ENCODE measurements around the gene CDK13. TPM values are rescaled to one million over a fixed set of nuclear protein-coding genes. Genes with fewer than 3 reads are reported as not detected.

The CDK13 gene
- total RNA-seq, 1 experiment from 2014 or later: 52.2 TPM

DNA sequence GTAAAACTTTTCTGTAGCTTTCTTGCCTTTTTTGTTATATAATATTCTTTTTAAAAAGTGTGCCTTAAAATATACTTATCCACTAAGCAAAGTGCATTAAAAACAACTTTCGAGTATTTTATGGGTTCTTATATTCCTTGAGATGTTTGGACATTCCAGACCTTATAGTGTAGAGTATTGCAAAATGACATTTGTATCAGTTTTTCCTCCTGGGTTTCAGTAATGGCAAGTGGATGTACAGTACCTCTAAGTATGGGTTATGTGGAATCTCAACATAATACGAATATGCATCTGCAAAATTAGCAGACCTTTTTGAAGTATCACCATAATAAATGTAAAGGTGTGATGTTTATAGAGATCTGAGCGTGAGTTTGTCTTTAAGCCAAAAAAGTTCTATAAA is 2.7 kb downstream of the CDK13 start:
- H4K8ac ChIP-seq (replicated peaks; ENCODE audit: insufficient read length, low read depth, low read length): no peak overlapping the region
- H3T11ph ChIP-seq (ENCODE audit: low read length): no peak overlapping the region
- no peaks in the 10 kb centered on the region for H3K9me3 ChIP-seq (ENCODE audit: control insufficient read depth, low read depth, low read length)
- Mint-ChIP-seq H3K27me3 (ENCODE audit: low read depth) (no peaks in the 10 kb centered on the region), H3K4me1 (peaks cover 16 to 35% of the 10 kb centered on the region in 2 experiments), H3K27ac (no peak overlapping the region), H3K4me3 (peak overlapping the region; percentile 97 to 98), H3K36me3 (ENCODE audit: insufficient read depth in 1 of 3, low read depth in 3 of 3) (peaks cover 8 to 14% (median 14%) of the 10 kb centered on the region in 3 experiments), H3K9me3 (peaks cover 0 to 3% of the 10 kb centered on the region in 2 experiments; a peak in 2 of 5 replicates)
- no peak overlapping the region for H3K14ac ChIP-seq (ENCODE audit: insufficient read depth, low read length)
- H2BK120ac ChIP-seq (ENCODE audit: low read depth, low read length, poor library complexity, severe bottlenecking): no peak overlapping the region
- no peak for DNase-seq
- peaks cover 4% of the 10 kb centered on the region for H3K23me2 ChIP-seq (ENCODE audit: insufficient read length, low read depth, low read length, poor library complexity, severe bottlenecking)
- H3K4ac ChIP-seq (ENCODE audit: low read depth, low read length): no peak overlapping the region
- H4K91ac ChIP-seq (ENCODE audit: insufficient read length, low read depth, low read length): no peak overlapping the region
- peak overlapping the region; percentile 74 for H3K4me2 ChIP-seq (ENCODE audit: insufficient read depth, insufficient read length, low read length)
- no peak overlapping the region for H3K23ac ChIP-seq (ENCODE audit: insufficient read length, low read depth, low read length)
- no peak overlapping the region for H4K5ac ChIP-seq (ENCODE audit: insufficient read length, low read depth, low read length)
- H2BK20ac ChIP-seq (ENCODE audit: low read depth, low read length, poor library complexity, severe bottlenecking): no peak overlapping the region
- H3K56ac ChIP-seq (ENCODE audit: insufficient read length, low read depth, low read length): no peak overlapping the region
- no peak overlapping the region for H3K27ac ChIP-seq (ENCODE audit: insufficient read length, low read depth, low read length)
- no peak overlapping the region for H2AK5ac ChIP-seq (ENCODE audit: insufficient read length, low read length)
- TF ChIP-seq CTCF (conservative IDR thresholded peaks at IDR 0.05): no peak
- no peak overlapping the region for H2AFZ ChIP-seq (ENCODE audit: low read length)
- H3K79me1 ChIP-seq (ENCODE audit: insufficient read depth, low read depth, low read length, poor library complexity, severe bottlenecking): peaks cover 2% of the 10 kb centered on the region
- peaks cover 46% of the 10 kb centered on the region; the same call in 1 of the 2 replicates for H3K79me2 ChIP-seq (ENCODE audit: insufficient read depth, low read length)
- H2BK12ac ChIP-seq (ENCODE audit: insufficient read length, low read depth, low read length): no peak overlapping the region
- no peaks in the 10 kb centered on the region for H4K20me1 ChIP-seq (ENCODE audit: control insufficient read depth, insufficient read depth, insufficient read length)
- no peak overlapping the region for H2BK15ac ChIP-seq (ENCODE audit: low read depth, low read length)
- H3K4me1 ChIP-seq (ENCODE audit: insufficient read depth, low read length): peaks cover 4% of the 10 kb centered on the region
- H3K9ac ChIP-seq (ENCODE audit: extremely low read depth, insufficient read length, low read length): peak overlapping the region; percentile 10
- H3K27me3 ChIP-seq (ENCODE audit: insufficient read depth, low read length): no peaks in the 10 kb centered on the region
- no peak overlapping the region for H3K18ac ChIP-seq (ENCODE audit: insufficient read length, low read depth, low read length)
- WGBS (ENCODE audit: extremely low coverage, insufficient read length, low lambda C conversion rate): no CpG with 5 or more reads among the region's 3 CpGs
- no peak overlapping the region for H2BK5ac ChIP-seq (ENCODE audit: insufficient read length, low read length)
